Dermis blood vessel endothelial cell (primary cell): ENCODE results near the gene RFC2. TPM values are rescaled to one million over a fixed set of nuclear protein-coding genes. Genes with fewer than 3 reads are reported as not detected.
"Not testable (repeated sequence)": the region's sequence is repeated elsewhere in the genome, so short reads cannot be mapped to it uniquely, and the experiment has no call there.

ENCODE experiments used
- DNase-seq: peaks from one replicate; pipeline ENCODE4 v3.0.0; 2010
- total RNA-seq: library from RNA; depleted of rRNA; stranded (reverse); fragments of >200 nt; gene quantifications from 2 replicates; pipeline ENCODE4 v1.2.3, GENCODE V29; 2014

Gene RFC2
- total RNA-seq, 1 donor from 2014 or later: 20.9 TPM

GRCh38 chr7:74217455-74218342 lies 36.5 kb downstream of the RFC2 start:
- DNase-seq: no peak

GRCh38 chr7:74216361-74216761 lies 37.8 kb downstream of the RFC2 start:
- DNase-seq: no peak

- DNase-seq: no peak
Observed at GRCh38 chr7:74215921-74216320, 38.3 kb downstream of the RFC2 start.

GRCh38 chr7:74214816-74215630 lies 39.2 kb downstream of the RFC2 start:
- DNase-seq: no peak

- no peak for DNase-seq
Observed at GRCh38 chr7:74212661-74213060, 41.5 kb downstream of the RFC2 start.

- DNase-seq: not testable (repeated sequence)
Observed at GRCh38 chr7:74208241-74208640, 46.0 kb downstream of the RFC2 start.

GRCh38 chr7:74207586-74207985 lies 46.6 kb downstream of the RFC2 start:
- no peak for DNase-seq

GRCh38 chr7:74206589-74207120 lies 47.5 kb downstream of the RFC2 start:
- peak; percentile 86 for DNase-seq

- DNase-seq: not testable (repeated sequence)
Observed at GRCh38 chr7:74206052-74206451, 48.1 kb downstream of the RFC2 start.

- no peak for DNase-seq
Observed at GRCh38 chr7:74203956-74204618, 50.1 kb downstream of the RFC2 start.

- DNase-seq: peak; percentile 73
Observed at GRCh38 chr7:74202841-74203556, 51.2 kb downstream of the RFC2 start.

GRCh38 chr7:74199551-74200355 lies 54.4 kb downstream of the RFC2 start:
- no peak for DNase-seq

GRCh38 chr7:74197449-74198124 lies 56.6 kb downstream of the RFC2 start:
- DNase-seq: no peak

- DNase-seq: not testable (repeated sequence)
Observed at GRCh38 chr7:74195968-74196654, 58.1 kb downstream of the RFC2 start.

- not testable (repeated sequence) for DNase-seq
Observed at GRCh38 chr7:74195139-74195860, 58.9 kb downstream of the RFC2 start.

GRCh38 chr7:74194686-74195085 lies 59.5 kb downstream of the RFC2 start:
- no peak for DNase-seq

- no peak for DNase-seq
Observed at GRCh38 chr7:74193913-74194312, 60.3 kb downstream of the RFC2 start.

GRCh38 chr7:74193054-74193453 lies 61.1 kb downstream of the RFC2 start:
- DNase-seq: no peak

GRCh38 chr7:74191231-74191630 lies 63.0 kb downstream of the RFC2 start:
- DNase-seq: no peak
